Trophoblast cell (in vitro differentiated cells and primary cell): ENCODE data around the gene BHMT.

Experiments used
- DNase-seq, 2 donors: peaks; one replicate each; pipeline ENCODE4 v3.0.0-alpha.2; 2016
- H2AFZ ChIP-seq: 2 replicates; pipeline ENCODE4 v1.6.1; 2013; ENCODE audit warnings: low read length, moderate library complexity, mild to moderate bottlenecking; ENCODE audit not compliant: insufficient read depth, poor library complexity
- H2AK5ac ChIP-seq: 2 replicates; pipeline ENCODE4 v1.6.1; 2013; ENCODE audit warnings: mild to moderate bottlenecking, low read length
- H2BK120ac ChIP-seq: 2 replicates; pipeline ENCODE4 v1.6.1; 2013; ENCODE audit warnings: low read length, mild to moderate bottlenecking, moderate library complexity; ENCODE audit not compliant: insufficient read depth, poor library complexity
- H2BK12ac ChIP-seq: 2 replicates; pipeline ENCODE4 v1.6.1; 2013; ENCODE audit warnings: mild to moderate bottlenecking, low read length, moderate library complexity
- H2BK5ac ChIP-seq: 2 replicates; pipeline ENCODE4 v1.6.1; 2013; ENCODE audit warnings: low read length, low read depth, moderate library complexity, mild to moderate bottlenecking; ENCODE audit not compliant: poor library complexity
- H3K14ac ChIP-seq: 2 replicates; pipeline ENCODE4 v1.6.1; 2013; ENCODE audit warnings: mild to moderate bottlenecking, low read length
- H3K18ac ChIP-seq: 2 replicates; pipeline ENCODE4 v1.6.1; 2013; ENCODE audit warnings: mild to moderate bottlenecking, low read length
- H3K23ac ChIP-seq: 2 replicates; pipeline ENCODE4 v1.6.1; 2013; ENCODE audit warnings: low read length
- H3K27ac ChIP-seq: 2 replicates; pipeline ENCODE4 v1.5.1; 2013; ENCODE audit warnings: low read depth, mild to moderate bottlenecking, inconsistent platforms, low read length, moderate library complexity
- H3K27me3 ChIP-seq: 2 replicates; pipeline ENCODE4 v1.6.1; 2013; ENCODE audit warnings: inconsistent platforms, mild to moderate bottlenecking, low read length, moderate library complexity; ENCODE audit not compliant: insufficient read depth
- H3K36me3 ChIP-seq, 2 experiments: 1 replicate in 1 of 2; 2 replicates in 1 of 2; pipeline ENCODE4 v1.6.1; 2013; ENCODE audit warnings: low read length in 2 of 2, mild to moderate bottlenecking in 2 of 2, moderate library complexity in 1 of 2; ENCODE audit not compliant: insufficient read depth in 2 of 2, control insufficient read depth in 1 of 2
- H3K4ac ChIP-seq: 2 replicates; pipeline ENCODE4 v1.6.1; 2013; ENCODE audit warnings: low read depth, mild to moderate bottlenecking, low read length, moderate library complexity
- H3K4me1 ChIP-seq, 2 experiments: 1 replicate in 1 of 2; 2 replicates in 1 of 2; pipeline ENCODE4 v1.6.1; 2013; ENCODE audit warnings: low read length in 2 of 2, mild to moderate bottlenecking in 2 of 2, moderate library complexity in 1 of 2; ENCODE audit not compliant: insufficient read depth in 2 of 2, control insufficient read depth in 1 of 2
- H3K4me2 ChIP-seq: 2 replicates; pipeline ENCODE4 v1.6.1; 2013; ENCODE audit warnings: inconsistent platforms, mild to moderate bottlenecking, low read length, moderate library complexity
- H3K4me3 ChIP-seq: 2 replicates; pipeline ENCODE4 v1.5.1; 2013; ENCODE audit warnings: mild to moderate bottlenecking, low read depth, low read length, inconsistent platforms
- H3K79me1 ChIP-seq: one replicate; pipeline ENCODE4 v1.6.1; 2013; ENCODE audit warnings: low read length
- H3K79me2 ChIP-seq: 2 replicates; pipeline ENCODE4 v1.6.1; 2013; ENCODE audit warnings: low read length, mild to moderate bottlenecking; ENCODE audit not compliant: control insufficient read depth, insufficient read depth, poor library complexity
- H3K9ac ChIP-seq: 2 replicates; pipeline ENCODE4 v1.6.1; 2013; ENCODE audit warnings: mild to moderate bottlenecking, low read length
- H3K9me3 ChIP-seq: 2 replicates; pipeline ENCODE4 v1.6.1; 2013; ENCODE audit warnings: low read depth, mild to moderate bottlenecking, control low read depth, inconsistent platforms, low read length; ENCODE audit not compliant: insufficient read depth
- H4K12ac ChIP-seq: 2 replicates; pipeline ENCODE4 v1.6.1; 2013; ENCODE audit warnings: low read depth, mild to moderate bottlenecking, low read length, moderate library complexity
- H4K8ac ChIP-seq: 2 replicates; pipeline ENCODE4 v1.6.1; 2013; ENCODE audit warnings: low read depth, mild to moderate bottlenecking, low read length, moderate library complexity
- H4K91ac ChIP-seq: one replicate; pipeline ENCODE4 v1.6.1; 2013; ENCODE audit warnings: low read depth, mild to moderate bottlenecking, low read length, moderate library complexity
- WGBS: extraction: QIAGEN DNeasy Blood & Tissue Kit; methylation state at CpG from one replicate; pipeline ENCODE4 v1.1.7; 2013; ENCODE audit warnings: missing lambda C conversion rate; ENCODE audit not compliant: insufficient read length, insufficient coverage; ENCODE audit errors: extremely low coverage; 5-methylcytosine and 5-hydroxymethylcytosine counted together

The BHMT gene

GRCh38 chr5:79130781-79131180, 19.2 kb downstream of the BHMT start:
- Histone ChIP-seq H3K4me1 (no peaks in the 10 kb centered on the region), H2AFZ (no peak overlapping the region), H3K9ac (no peak overlapping the region), H3K18ac (no peak overlapping the region), H3K14ac (no peak overlapping the region), H3K27ac (no peak overlapping the region), H3K23ac (no peak overlapping the region), H3K27me3 (no peaks in the 10 kb centered on the region), H2BK120ac (no peak overlapping the region), H4K91ac (no peak overlapping the region), H3K79me2 (no peaks in the 10 kb centered on the region), H2AK5ac (no peak overlapping the region), H3K9me3 (no peaks in the 10 kb centered on the region), H2BK12ac (no peak overlapping the region), H3K79me1 (no peaks in the 10 kb centered on the region), H2BK5ac (no peak overlapping the region), H4K8ac (no peak overlapping the region), H3K36me3 (no peaks in the 10 kb centered on the region), H3K4ac (no peak overlapping the region), H4K12ac (no peak overlapping the region), H3K4me2 (no peak overlapping the region), H3K4me3 (no peak overlapping the region)
- no peak for DNase-seq
- no CpG with 5 or more reads among the region's 6 CpGs for WGBS

DNA sequence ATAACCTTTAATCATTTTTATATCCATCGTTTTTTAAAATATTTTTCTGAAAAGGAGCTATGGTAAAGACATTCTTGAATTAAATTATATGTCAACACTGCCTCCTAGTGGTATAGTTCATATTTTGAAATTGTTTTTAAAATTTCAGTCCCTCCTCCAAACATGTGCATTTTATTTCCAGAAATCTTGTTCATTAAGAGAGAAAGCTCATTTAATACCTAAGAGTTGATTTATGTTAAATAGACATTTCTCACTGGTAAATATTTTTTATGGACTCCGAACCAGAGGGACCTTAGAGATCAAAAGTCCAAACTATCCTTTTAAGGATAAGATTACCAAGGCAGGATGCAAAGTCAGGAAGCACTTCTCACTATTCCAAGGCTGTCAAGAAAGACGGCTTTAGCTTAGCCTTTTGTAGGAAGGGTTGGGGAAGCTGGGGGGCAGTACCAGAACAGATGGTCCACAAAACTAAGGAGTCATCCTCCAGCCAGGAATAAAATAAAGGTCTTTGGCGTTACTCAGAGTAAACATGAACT, 21.6 kb downstream of the BHMT start:
- Histone ChIP-seq H2BK12ac (no peak overlapping the region), H3K27ac (no peak overlapping the region), H3K79me1 (no peaks in the 10 kb centered on the region), H3K79me2 (no peaks in the 10 kb centered on the region), H2BK5ac (no peak overlapping the region), H4K91ac (no peak overlapping the region), H3K4ac (no peak overlapping the region), H2BK120ac (no peak overlapping the region), H3K9ac (no peak overlapping the region), H3K18ac (no peak overlapping the region), H3K14ac (no peak overlapping the region), H4K8ac (no peak overlapping the region), H3K4me2 (peak overlapping the region; percentile 32), H3K23ac (no peak overlapping the region), H3K4me3 (no peak overlapping the region), H3K27me3 (no peaks in the 10 kb centered on the region), H4K12ac (no peak overlapping the region), H2AFZ (no peak overlapping the region), H3K36me3 (no peaks in the 10 kb centered on the region), H3K9me3 (no peaks in the 10 kb centered on the region), H2AK5ac (no peak overlapping the region), H3K4me1 (no peaks in the 10 kb centered on the region)
- WGBS: no CpG with 5 or more reads among the region's 4 CpGs
- peak in 1 of 2 donors; percentile 83 for DNase-seq

GRCh38 chr5:79133657-79134451, 22.2 kb downstream of the BHMT start:
- no peak overlapping the region for H2BK120ac ChIP-seq
- peak overlapping the region; percentile 32 for H3K4me2 ChIP-seq
- H3K4ac ChIP-seq: no peak overlapping the region
- no peaks in the 10 kb centered on the region for H3K79me2 ChIP-seq
- H4K91ac ChIP-seq: no peak overlapping the region
- no peak overlapping the region for H3K27ac ChIP-seq
- no peak overlapping the region for H2BK12ac ChIP-seq
- no peak overlapping the region for H3K4me3 ChIP-seq
- no peaks in the 10 kb centered on the region for H3K9me3 ChIP-seq
- no CpG with 5 or more reads among the region's 11 CpGs for WGBS
- no peaks in the 10 kb centered on the region for H3K36me3 ChIP-seq
- H2BK5ac ChIP-seq: no peak overlapping the region
- H3K9ac ChIP-seq: no peak overlapping the region
- H4K8ac ChIP-seq: no peak overlapping the region
- no peaks in the 10 kb centered on the region for H3K4me1 ChIP-seq
- H2AFZ ChIP-seq: no peak overlapping the region
- H3K14ac ChIP-seq: no peak overlapping the region
- peak; percentile 59 to 84 for DNase-seq
- H2AK5ac ChIP-seq: no peak overlapping the region
- H4K12ac ChIP-seq: no peak overlapping the region
- H3K79me1 ChIP-seq: no peaks in the 10 kb centered on the region
- no peak overlapping the region for H3K18ac ChIP-seq
- no peaks in the 10 kb centered on the region for H3K27me3 ChIP-seq
- H3K23ac ChIP-seq: no peak overlapping the region

DNA sequence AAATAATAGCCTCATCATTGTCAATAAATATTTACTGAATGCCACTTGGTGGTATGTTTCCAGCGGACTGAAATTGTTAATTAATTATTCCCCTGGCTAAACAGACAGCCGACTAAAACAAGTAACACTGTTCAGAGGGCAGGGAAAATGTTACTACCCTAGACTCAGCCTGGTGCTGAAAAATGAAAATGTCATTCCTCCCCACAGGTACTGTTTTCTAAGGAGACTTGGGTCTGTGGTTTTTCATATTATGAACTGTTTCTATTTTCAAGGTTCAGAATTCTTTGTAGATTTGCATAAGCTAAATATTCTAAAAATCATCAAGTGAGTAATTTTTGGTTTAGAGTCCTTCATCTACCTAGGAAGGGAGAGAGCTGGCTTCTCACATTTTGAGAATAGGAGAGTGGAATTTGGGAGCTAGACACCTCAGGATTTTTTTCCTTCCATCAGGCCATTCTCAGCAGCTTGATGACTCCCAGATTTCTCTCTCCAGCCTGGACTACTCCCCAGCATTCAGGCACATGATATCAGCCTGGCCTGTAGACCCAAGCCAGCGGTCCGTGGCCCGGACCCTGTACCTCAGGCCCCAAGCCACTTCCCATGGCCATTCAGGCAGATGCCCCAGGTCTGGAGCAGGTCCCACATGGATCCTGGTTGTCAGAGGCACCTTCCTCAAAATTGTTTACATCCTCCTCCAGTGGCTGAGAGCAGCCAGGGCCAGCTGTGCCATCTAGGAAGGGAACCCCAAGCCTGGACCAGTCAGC, 24.4 kb downstream of the BHMT start:
- DNase-seq: no peak
- Histone ChIP-seq H3K9ac (no peak overlapping the region), H3K4me3 (no peak overlapping the region), H4K8ac (no peak overlapping the region), H2BK120ac (no peak overlapping the region), H3K9me3 (no peaks in the 10 kb centered on the region), H2BK12ac (no peak overlapping the region), H3K18ac (no peak overlapping the region), H4K12ac (no peak overlapping the region), H3K4ac (no peak overlapping the region), H2AK5ac (no peak overlapping the region), H2AFZ (no peak overlapping the region), H3K27ac (no peak overlapping the region), H3K23ac (no peak overlapping the region), H3K36me3 (no peaks in the 10 kb centered on the region), H3K79me2 (no peaks in the 10 kb centered on the region), H3K4me1 (no peaks in the 10 kb centered on the region), H4K91ac (no peak overlapping the region), H3K79me1 (no peaks in the 10 kb centered on the region), H3K4me2 (no peak overlapping the region), H3K14ac (no peak overlapping the region), H3K27me3 (no peaks in the 10 kb centered on the region), H2BK5ac (no peak overlapping the region)
- WGBS: no CpG with 5 or more reads among the region's 5 CpGs
